K562 treated with DMSO at 1 percent for 12 hours (cell line): ENCODE measurements around the gene P2RX1. TPM values are rescaled to one million over a fixed set of nuclear protein-coding genes. Genes with fewer than 3 reads are reported as not detected.

Experiments
- total RNA-seq: library from RNA; unstranded; fragments of 300-600 nt; gene quantifications from 2 replicates; pipeline ENCODE4 v1.2.3, GENCODE V29; 2022; ENCODE audit not compliant: insufficient read depth

P2RX1 gene
- 15.9 and 27.2 TPM in 2 replicates for total RNA-seq

DNA sequence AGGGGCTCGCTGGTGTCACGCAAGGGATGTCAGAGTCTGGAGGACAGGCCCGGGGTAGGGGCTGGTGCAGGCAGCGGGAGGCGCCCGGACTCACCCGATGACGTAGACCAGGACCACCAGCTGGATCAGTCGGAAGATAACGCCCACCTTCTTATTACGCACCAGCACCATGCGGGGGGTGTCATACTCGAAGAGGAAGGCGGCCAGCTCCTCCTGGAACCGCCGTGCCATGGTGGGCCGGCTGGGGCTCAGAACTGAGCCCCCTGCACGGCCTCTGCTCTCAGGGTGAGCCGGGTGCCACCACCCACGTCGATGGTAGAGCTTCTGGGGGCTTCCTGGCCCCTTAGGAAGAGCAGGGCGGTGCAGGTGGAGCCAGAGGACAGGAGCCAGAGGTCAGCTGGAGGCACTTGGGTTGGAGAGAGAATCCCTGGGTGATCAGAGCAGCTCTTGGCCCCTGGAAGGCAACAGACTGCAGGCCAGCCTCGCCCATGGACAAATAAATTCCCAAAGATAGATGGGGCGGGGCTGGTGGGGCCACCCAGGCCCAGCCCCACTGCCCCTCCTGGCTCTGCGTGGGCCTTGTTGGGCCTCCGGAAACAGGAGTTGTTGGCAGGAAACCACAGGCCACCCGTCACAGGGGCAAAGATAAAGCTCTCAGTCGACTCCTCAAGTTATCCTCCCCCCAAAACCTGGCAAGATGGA, at the start of gene P2RX1:
P2RX1 (minus strand) TSS at position 471 of the 702 bp plus-strand sequence; CDS start at position 231, 240 bp downstream.

DNA sequence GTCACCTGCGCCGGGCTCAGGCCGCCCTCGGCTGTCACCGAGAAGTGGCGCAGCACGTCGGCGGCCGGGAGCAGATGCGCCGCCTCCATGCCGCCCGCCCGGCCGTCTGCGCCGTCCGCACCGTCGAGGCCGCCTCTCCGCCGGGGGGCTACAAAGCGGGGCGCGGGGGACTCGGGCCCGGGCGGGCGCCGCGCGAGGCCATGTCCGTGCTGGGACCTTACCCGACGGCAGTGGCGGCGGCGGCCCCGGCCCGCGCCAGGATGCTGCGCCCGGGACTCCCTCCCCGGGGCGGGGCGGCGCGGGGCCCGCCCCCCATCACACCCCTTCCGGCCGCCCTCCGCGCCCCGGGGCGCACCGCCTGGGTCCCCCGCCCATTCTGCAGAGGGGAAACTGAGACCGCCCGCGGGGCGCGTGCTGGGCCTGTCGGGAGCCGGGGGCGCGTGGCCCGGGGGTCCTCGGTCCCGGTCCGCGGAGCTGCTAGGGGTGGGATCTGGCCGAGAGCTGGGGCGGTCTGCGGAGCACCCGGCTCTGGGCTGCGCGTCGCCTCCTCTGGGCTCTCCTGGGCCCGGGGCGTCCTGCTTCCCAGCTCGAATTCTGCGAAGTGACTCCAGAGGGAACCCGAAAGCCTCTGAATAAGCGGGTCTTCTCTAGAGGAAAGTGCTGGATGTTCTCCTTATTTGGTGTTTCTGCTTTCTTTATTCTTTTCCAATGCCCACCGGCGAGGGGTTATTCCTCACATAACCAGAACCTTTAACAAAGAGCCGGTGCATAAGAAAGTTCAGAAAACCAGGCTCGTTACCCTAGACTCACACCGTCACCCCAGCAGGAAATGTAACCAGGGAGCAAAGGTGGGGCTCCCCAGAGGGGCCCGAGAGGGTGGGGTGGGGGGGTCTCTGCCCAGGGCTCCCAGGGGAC, 48.2 kb upstream of the P2RX1 start, which contains the start of gene ATP2A3:
ATP2A3 (minus strand) TSS at position 235 of the 915 bp plus-strand sequence; CDS start at position 89, 146 bp downstream.

DNA sequence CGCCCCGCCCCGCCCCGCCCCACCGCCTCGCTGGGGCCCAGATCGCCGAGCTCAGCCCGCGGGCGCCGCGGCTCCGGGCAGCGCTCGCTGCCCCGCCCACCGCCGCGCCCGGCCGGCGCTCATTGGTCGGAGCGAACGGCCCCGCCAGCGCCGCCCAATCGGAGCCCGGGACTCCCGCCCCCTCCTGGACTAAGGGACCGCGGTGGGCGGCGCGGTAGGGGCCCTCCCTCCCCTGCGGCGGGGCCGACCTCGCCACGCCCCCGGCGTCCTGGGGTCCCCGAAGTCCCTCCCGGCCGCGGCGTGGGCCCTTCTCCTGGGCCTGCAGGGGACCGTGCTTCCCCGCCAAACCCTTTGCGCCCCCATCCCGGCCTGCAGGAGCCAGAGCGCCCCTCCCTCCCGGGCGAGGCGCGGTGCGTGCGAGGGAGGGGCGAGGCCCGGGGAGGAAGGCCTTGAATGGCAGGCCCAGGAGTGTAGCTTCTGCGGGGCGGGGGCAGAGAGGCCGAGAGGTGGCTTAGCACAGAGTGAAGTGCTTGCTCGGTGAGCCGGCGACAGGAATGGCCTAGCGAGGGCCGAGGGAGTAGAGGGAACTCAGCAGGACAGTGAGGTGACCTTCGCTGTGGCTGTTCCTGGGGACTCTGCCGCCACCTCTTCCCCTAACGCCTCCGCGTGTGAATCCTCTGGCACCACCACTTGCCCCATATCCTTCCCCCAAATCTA, 23.1 kb downstream of the P2RX1 start, which contains the start of gene CAMKK1:
CAMKK1 (minus strand) TSS at position 51 of the 717 bp plus-strand sequence. CDS start 7,366 bp downstream, outside the sequence.

Other genes with a start within 250 kb of the P2RX1 start
- 44.2 and 50.8 TPM in 2 replicates for gene TAX1BP3, start 247.9 kb downstream of the P2RX1 start, total RNA-seq
- 137 and 157 TPM in 2 replicates for gene EMC6, start 247.7 kb downstream of the P2RX1 start, total RNA-seq
- not detected in 2 replicates for gene P2RX5, start 220.3 kb downstream of the P2RX1 start, total RNA-seq
- gene HASPIN, start 192.6 kb downstream of the P2RX1 start, total RNA-seq: 5.5 and 13.2 TPM in 2 replicates
- 35.8 and 37.6 TPM in 2 replicates for gene ITGAE, start 115.3 kb downstream of the P2RX1 start, total RNA-seq
- 2.5 and 9.2 TPM in 2 replicates for gene NCBP3, start 70.2 kb downstream of the P2RX1 start, total RNA-seq
- gene CAMKK1, start 23.4 kb downstream of the P2RX1 start, total RNA-seq: 2.5 and 3.4 TPM in 2 replicates
- gene ATP2A3, start 48.0 kb upstream of the P2RX1 start, total RNA-seq: 108 and 186 TPM in 2 replicates
- 3.1 and 14.8 TPM in 2 replicates for gene ZZEF1, start 226.6 kb upstream of the P2RX1 start, total RNA-seq
- 7.2 and 11.2 TPM in 2 replicates for gene CYB5D2, start 226.7 kb upstream of the P2RX1 start, total RNA-seq